ENCODE measurements around the gene ITK.

Gene ITK

GRCh38 chr5:157180374-157181264 is at the start of gene ITK:
Gene ITK, plus strand, starts transcription at chr5:157180840. Its CDS starts 138 bp downstream, at chr5:157180978.
- FAIRE-seq (no peak), DNase-seq (ENCODE audit: insufficient read length, low spot score) (no peak)

- no peak for DNase-seq (ENCODE audit: insufficient read length, low spot score)
- no peak for FAIRE-seq
These were observed 49.7 kb upstream of the ITK start for GRCh38 chr5:157130925-157131324.

- no peak for DNase-seq (ENCODE audit: insufficient read length, low spot score)
- no peak for FAIRE-seq
These were observed 48.4 kb upstream of the ITK start for GRCh38 chr5:157132281-157132612.

- DNase-seq (ENCODE audit: insufficient read length, low spot score) (no peak), FAIRE-seq (no peak)
These were observed 42.9 kb upstream of the ITK start for GRCh38 chr5:157137691-157138090.

- DNase-seq (ENCODE audit: insufficient read length, low spot score) (peak; percentile 97), FAIRE-seq (peak; percentile 65)
These were observed 38.1 kb upstream of the ITK start, which contains the start of gene MED7 for GRCh38 chr5:157142317-157143126. Gene MED7, minus strand, starts transcription at chr5:157142865. Its CDS starts 3,434 bp downstream, at chr5:157139431.

- DNase-seq (ENCODE audit: insufficient read length, low spot score) = peak; percentile 61
These were observed 37.3 kb upstream of the ITK start for GRCh38 chr5:157143127-157143971.

GRCh38 chr5:157148734-157149615 is 31.7 kb upstream of the ITK start:
- no peak for FAIRE-seq
- peak; percentile 65 for DNase-seq (ENCODE audit: insufficient read length, low spot score)

More at GRCh38 chr5:157143127-157143971, 37.3 kb upstream of the ITK start:
- FAIRE-seq = no peak

GRCh38 chr5:157150995-157151394 is 29.6 kb upstream of the ITK start:
- no peak for FAIRE-seq
- no peak for DNase-seq (ENCODE audit: insufficient read length, low spot score)

- FAIRE-seq = no peak
- no peak for DNase-seq (ENCODE audit: insufficient read length, low spot score)
These were observed 25.3 kb upstream of the ITK start for GRCh38 chr5:157155297-157155696.

- DNase-seq (ENCODE audit: insufficient read length, low spot score) = no peak
- FAIRE-seq = no peak
These were observed 23.2 kb upstream of the ITK start for GRCh38 chr5:157157293-157157891.

GRCh38 chr5:157159209-157159751 is 21.4 kb upstream of the ITK start:
- no peak for DNase-seq (ENCODE audit: insufficient read length, low spot score)
- FAIRE-seq = no peak

- DNase-seq (ENCODE audit: insufficient read length, low spot score) = no peak
- no peak for FAIRE-seq
These were observed 20.6 kb upstream of the ITK start for GRCh38 chr5:157160001-157160400.

- no peak for DNase-seq (ENCODE audit: insufficient read length, low spot score)
- no peak for FAIRE-seq
These were observed 18.6 kb upstream of the ITK start for GRCh38 chr5:157161996-157162395.

- no peak for DNase-seq (ENCODE audit: insufficient read length, low spot score)
- FAIRE-seq = no peak
These were observed 17.6 kb upstream of the ITK start for GRCh38 chr5:157162919-157163510.

- DNase-seq (ENCODE audit: insufficient read length, low spot score) (no peak), FAIRE-seq (no peak)
These were observed 16.1 kb upstream of the ITK start for GRCh38 chr5:157164521-157164920.

- no peak for FAIRE-seq
- no peak for DNase-seq (ENCODE audit: insufficient read length, low spot score)
These were observed 15.4 kb upstream of the ITK start for GRCh38 chr5:157165261-157165660.

GRCh38 chr5:157165668-157166067 is 15.0 kb upstream of the ITK start:
- DNase-seq (ENCODE audit: insufficient read length, low spot score) (no peak), FAIRE-seq (no peak)

Data from HTR-8/SVneo (cell line).